NCI-H524 (cell line): ENCODE data around the gene DIAPH3.

Experiments
- DNase-seq, 2 experiments: peaks; one replicate each; lab custom pipeline; 2025; lab: John Stamatoyannopoulos, UW

The DIAPH3 gene

GRCh38 chr13:60152114-60152513 is 11.6 kb downstream of the DIAPH3 start:
- DNase-seq, result no peak

DNA sequence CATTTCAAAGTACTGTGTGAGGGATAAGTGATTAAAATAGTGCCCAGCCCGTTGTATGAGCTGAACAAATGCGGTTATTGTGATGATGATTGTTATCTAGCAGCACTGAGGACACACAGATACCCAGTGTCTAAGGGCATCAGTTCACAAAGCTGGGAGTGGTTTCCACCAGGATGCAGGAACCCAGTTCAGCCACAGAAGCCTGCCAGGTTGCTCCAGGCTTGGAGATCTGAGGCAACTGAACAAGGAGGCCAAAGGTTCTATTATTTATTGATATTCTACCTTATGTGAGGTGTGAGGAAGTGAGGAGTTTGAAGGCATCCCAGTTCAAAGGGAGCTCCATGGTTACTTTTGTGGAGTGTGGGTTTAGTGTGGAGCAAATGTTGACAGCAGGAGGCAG is 13.2 kb downstream of the DIAPH3 start:
- DNase-seq, result no peak

- DNase-seq, result no peak
These were observed 14.8 kb downstream of the DIAPH3 start for GRCh38 chr13:60148918-60149317.

GRCh38 chr13:60147361-60147760 is 16.4 kb downstream of the DIAPH3 start:
- no peak for DNase-seq

- DNase-seq, result no peak
These were observed 17.3 kb downstream of the DIAPH3 start for GRCh38 chr13:60146471-60146870.

- no peak for DNase-seq
These were observed 20.0 kb downstream of the DIAPH3 start for GRCh38 chr13:60143775-60144174.

GRCh38 chr13:60139272-60139671 is 24.5 kb downstream of the DIAPH3 start:
- no peak for DNase-seq

DNA sequence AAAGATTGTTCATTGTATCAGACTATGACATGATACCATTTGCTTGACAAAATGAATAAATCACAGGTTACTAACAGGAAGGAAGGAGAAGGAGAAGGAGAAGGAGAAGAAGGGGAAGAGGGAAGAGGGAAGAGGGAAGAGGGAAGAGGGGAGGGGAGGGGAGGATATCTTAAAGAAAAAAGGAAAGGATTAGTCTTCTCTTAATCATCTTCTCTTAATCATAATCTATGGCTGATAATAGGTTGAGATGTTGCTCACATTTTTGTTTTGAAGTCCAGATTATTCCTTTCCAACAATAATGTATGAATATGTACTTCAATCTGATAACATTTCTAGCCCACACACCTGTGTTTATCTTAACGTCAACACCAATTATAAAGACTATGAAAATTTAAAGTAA is 25.1 kb downstream of the DIAPH3 start:
- DNase-seq, result no peak

DNA sequence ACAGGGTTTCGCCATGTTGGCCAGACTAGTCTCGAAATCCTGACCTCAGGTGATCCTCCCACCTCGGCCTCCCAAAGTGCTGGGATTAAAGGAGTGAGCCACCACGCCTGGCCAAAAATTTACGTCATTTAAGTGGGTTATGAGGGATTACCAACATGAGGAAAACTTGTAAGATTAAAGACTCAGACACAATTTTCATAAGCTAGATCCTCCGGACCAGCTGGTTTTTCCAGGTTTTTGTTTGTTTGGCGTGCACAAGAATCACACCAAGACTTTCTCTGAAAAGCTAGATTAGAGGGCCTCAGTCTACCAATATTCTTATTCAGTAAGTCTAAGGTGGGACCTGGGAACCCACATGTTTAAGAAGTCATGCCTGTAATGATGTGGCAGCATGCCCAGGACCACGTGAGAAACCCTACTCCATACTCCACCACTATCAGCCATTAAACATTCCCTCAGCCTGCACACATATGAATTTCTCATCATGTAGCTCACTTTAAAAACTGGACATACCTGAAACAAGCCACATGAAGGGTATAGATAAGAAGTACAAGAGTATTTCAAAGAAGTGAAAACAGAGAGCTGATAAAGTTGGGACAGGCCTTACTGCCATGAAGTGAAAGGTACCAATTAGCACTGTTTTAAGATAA is 25.7 kb downstream of the DIAPH3 start:
- no peak for DNase-seq

DNA sequence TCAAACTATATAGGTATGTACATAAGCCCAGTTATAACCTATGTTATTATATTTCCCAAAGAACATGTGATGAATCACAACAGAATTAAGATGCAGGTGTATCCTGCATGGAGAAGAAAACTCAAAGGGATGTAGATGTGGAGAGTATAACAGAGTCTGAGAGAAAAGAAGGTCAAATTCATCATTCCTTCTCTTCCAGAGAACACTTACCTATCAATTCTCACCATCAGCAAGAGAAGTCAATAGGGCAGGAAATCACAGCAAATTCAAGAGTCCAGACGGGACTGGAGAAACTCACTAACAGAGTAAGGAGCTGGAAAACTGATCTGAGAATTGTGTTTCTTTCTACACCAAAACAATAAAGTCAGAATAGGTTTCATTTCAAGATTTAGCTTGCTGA is 28.4 kb downstream of the DIAPH3 start:
- DNase-seq, result no peak

GRCh38 chr13:60134376-60134775 is 29.4 kb downstream of the DIAPH3 start:
- no peak for DNase-seq

GRCh38 chr13:60121337-60121687 is 42.4 kb downstream of the DIAPH3 start:
- no peak for DNase-seq

DNA sequence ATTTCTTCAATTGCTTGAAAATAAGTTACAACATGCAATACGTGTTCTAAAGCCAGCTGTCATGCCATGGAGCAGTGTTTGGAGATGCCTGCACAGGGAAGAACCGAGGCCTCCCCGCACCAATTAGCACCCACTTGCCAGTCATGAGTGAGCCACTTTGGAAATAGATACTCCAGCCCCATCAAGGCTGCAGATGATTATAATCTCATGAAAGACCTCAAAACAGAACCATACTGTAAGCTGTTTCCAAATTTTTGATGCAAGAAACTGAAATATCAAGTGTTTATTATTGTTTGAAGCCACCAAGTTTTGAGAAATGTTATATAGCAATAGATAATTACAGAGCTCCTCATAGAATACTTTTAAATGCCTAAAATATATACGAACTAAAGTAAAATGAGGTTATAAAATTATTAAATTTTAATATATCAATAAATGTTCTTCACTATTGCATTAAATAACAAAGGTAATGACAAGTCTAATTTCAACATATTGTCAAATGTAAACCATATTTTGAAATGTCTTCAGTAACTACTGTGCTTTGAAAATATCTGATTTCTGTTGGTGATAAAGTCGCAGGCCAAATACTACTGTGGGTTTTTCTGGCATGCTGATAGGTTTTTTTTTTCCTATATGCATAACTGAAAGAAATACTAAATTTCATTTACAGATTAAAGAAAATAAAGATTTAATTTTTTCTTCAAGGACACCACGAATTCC is 43.0 kb downstream of the DIAPH3 start:
- DNase-seq, result no peak

DNA sequence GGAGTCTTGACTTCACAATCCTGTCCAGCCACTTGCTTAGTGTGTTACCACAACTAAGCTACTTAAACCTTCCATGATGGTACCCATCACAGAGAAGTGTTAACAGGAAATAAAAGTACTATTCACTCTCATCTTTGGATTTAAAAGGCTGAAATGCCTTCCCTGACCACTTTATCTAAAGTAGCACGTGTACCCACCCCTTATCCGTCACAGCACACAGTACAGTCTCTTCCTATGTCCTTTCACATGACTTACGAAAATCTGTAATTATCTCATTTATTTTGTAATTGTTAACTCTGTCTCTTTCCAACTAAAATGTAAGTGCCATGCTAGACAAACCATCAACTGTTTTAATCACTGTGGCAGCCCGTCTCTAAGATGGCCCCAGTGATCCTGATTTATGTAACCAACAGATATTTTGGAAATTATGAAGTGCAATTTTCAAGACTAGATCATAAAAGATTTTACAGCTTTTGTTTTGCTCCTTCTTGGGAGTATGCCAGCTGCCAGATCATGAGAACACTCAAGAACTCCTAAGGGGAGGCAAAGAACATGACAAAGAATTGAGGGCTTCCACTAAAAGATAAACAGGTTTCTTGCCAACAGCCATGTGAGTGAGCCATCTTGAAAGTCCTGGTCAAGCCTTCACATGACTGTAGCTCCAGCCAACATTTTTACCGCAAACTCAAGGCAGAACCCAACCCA is 44.9 kb downstream of the DIAPH3 start:
- DNase-seq, result no peak

GRCh38 chr13:60114499-60115028 is 49.2 kb downstream of the DIAPH3 start:
- no peak for DNase-seq

GRCh38 chr13:60112771-60113170 is 51.0 kb downstream of the DIAPH3 start:
- no peak for DNase-seq

- no peak for DNase-seq
These were observed 52.0 kb downstream of the DIAPH3 start for GRCh38 chr13:60111691-60112090.

DNA sequence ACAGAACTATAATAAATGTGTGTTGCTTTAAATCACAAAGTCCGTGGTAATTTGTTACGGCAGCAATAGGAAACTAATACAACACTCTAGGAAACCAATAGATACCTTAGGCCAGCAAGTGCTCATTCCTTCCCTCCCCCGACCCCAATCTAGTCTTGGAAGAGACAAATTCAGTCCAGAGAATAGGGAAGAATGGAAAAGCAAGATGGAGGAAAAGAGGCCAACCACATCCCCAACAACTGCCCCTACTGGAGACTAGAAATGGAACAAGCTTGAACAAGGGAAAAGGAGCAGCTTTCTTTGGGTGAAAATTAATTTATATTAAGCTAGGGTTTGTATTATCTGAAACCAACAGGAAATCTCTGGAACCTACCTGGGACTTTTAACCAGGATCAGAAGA is 54.4 kb downstream of the DIAPH3 start:
- no peak for DNase-seq

GRCh38 chr13:60108589-60108988 is 55.1 kb downstream of the DIAPH3 start:
- no peak for DNase-seq

- no peak for DNase-seq
These were observed 63.9 kb downstream of the DIAPH3 start for GRCh38 chr13:60099631-60100420.

- no peak for DNase-seq
These were observed 68.4 kb downstream of the DIAPH3 start for GRCh38 chr13:60095300-60095699.

- DNase-seq, result no peak
These were observed 69.2 kb downstream of the DIAPH3 start for GRCh38 chr13:60094385-60095088.
